NCI-H748 (cell line): Measurements from ENCODE around the gene ANKS6.

Experiments
- DNase-seq: peaks from one replicate; lab custom pipeline; 2025; ENCODE audit not compliant: unreplicated experiment; lab: John Stamatoyannopoulos, UW

The ANKS6 gene

GRCh38 chr9:98740226-98740881, 56.0 kb downstream of the ANKS6 start:
- peak; percentile 50 for DNase-seq

GRCh38 chr9:98738741-98739140, 57.6 kb downstream of the ANKS6 start:
- no peak for DNase-seq

- no peak for DNase-seq
Observed at GRCh38 chr9:98736226-98736625, 60.1 kb downstream of the ANKS6 start.

- DNase-seq: no peak
Observed at GRCh38 chr9:98732801-98733200, 63.6 kb downstream of the ANKS6 start.

- no peak for DNase-seq
Observed at GRCh38 chr9:98732091-98732490, 64.3 kb downstream of the ANKS6 start.

- DNase-seq: no peak
Observed at GRCh38 chr9:98730871-98731270, 65.5 kb downstream of the ANKS6 start.

- DNase-seq: no peak
Observed at GRCh38 chr9:98728500-98728899, 67.9 kb downstream of the ANKS6 start.

GRCh38 chr9:98727428-98727827, 68.9 kb downstream of the ANKS6 start:
- DNase-seq: no peak

- DNase-seq: peak; percentile 53
Observed at GRCh38 chr9:98726735-98727134, 69.6 kb downstream of the ANKS6 start.

GRCh38 chr9:98724810-98725530, 71.4 kb downstream of the ANKS6 start:
- no peak for DNase-seq

- DNase-seq: no peak
Observed at GRCh38 chr9:98721643-98722042, 74.7 kb downstream of the ANKS6 start.

GRCh38 chr9:98720402-98720801, 76.0 kb downstream of the ANKS6 start:
- no peak for DNase-seq

GRCh38 chr9:98719055-98719454, 77.3 kb downstream of the ANKS6 start:
- DNase-seq: no peak

GRCh38 chr9:98714833-98715232, 81.5 kb downstream of the ANKS6 start:
- no peak for DNase-seq

GRCh38 chr9:98712987-98713386, 83.4 kb downstream of the ANKS6 start:
- DNase-seq: no peak

GRCh38 chr9:98709968-98710965, 86.1 kb downstream of the ANKS6 start:
- no peak for DNase-seq

- peak; percentile 66 for DNase-seq
Observed at GRCh38 chr9:98708933-98709911, 87.1 kb downstream of the ANKS6 start, which contains the start of gene GABBR2. Gene GABBR2 (minus strand): TSS chr9:98708935. CDS start chr9:98708737, 198 bp downstream.

GRCh38 chr9:98708103-98708932, 88.0 kb downstream of the ANKS6 start:
- peak; percentile 48 for DNase-seq
